Endothelial cell of hepatic sinusoid (primary cell): Measurements from ENCODE around the gene ZNF699.
"Not testable (repeated sequence)": the region's sequence is repeated elsewhere in the genome, so short reads cannot be mapped to it uniquely, and the experiment has no call there.

Experiments
- in situ Hi-C: cut with HindIII; loops from 2 replicates; pipeline ENCODE4 v1.10.0; 2017; ENCODE audit warnings: low sequenced_read_pairs

Gene ZNF699

DNA sequence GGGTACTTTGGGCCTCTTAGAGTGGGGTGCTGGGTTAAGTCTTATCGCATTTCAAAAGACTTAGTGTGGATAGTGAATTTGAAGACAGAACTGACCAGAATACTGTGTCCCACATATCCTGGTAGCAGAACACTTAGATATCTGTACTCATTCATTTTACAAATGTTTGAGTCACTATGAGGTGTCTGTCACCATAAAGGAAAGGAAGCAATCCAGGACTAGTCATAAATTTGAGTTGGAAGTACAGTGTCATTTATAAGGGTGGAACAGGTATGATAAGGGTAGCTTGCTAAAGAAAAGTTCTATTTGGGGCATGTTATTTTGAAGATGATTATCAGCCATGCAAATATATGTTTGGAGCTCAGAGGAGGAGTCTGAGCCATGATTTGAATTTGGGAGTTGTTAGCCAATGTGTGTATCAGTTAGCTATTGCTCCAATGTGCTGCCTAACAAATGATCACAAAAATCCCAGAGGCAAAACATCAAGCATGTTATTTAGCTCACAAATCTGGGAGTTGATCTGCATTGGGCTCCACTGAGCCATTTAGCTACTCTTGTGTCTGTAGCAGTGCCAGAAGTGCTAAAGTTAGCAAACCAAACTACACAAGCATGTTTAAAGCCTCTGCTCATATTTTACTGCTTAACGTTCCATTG is 20.3 kb downstream of the ZNF699 start:
- in situ Hi-C loops: no loop called here

DNA sequence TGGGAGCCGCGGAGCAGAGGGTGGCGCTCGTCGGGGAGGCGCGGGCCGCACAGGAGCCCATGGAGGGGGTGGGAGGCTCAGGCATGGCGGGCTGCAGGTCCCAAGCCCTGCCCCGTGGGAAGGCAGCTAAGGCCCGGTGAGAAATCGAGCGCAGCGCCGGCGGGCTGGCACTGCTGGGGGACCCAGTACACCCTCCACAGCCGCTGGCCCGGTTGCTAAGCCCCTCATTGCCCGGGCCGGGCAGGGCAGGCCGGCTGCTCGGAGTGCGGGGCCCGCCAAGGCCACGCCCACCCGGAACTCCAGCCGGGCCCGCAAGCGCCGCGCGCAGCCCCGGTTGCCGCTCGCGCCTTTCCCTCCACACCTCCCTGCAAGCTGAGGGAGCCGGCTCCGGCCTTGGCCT is 26.2 kb downstream of the ZNF699 start:
- in situ Hi-C loops: not testable (repeated sequence)

DNA sequence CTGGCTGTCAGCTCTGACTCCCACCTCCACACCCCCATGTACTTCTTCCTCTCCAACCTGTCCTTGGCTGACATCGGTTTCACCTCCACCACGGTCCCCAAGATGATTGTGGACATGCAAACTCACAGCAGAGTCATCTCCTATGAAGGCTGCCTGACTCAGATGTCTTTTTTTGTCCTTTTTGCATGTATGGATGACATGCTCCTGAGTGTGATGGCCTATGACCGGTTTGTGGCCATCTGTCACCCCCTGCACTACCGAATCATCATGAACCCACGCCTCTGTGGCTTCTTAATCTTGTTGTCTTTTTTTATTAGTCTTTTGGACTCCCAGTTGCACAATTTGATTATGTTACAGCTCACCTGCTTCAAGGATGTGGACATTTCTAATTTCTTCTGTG is 58.4 kb downstream of the ZNF699 start:
- in situ Hi-C loops: no loop called here

DNA sequence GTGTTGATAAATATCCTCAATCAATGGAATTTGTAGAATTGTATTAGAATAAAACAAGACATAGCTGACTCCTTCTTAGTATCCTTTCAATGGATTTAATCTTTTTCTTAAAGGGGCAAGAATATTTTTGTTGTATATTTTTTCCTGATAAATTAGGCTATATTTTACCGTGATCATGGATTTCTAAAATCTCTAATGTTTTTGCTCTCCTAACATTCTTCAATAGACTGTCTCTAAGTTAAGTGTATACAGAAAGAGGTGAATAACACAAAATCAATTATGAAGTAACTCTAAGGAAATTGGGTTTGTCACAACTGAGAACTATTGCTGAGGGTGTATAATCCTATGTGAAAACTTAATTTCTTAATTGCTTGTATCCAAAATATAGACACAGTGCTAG is 59.0 kb downstream of the ZNF699 start, which contains the start of gene OR7E24:
OR7E24 (plus strand) TSS at position 301 of the 400 bp plus-strand sequence. CDS start 114 bp downstream, outside the sequence.
- in situ Hi-C loops: no loop called here
